HepG2 (cell line): ENCODE measurements around the gene TARDBP. TPM values are rescaled to one million over a fixed set of nuclear protein-coding genes. Genes with fewer than 3 reads are reported as not detected.

Source experiments
- ATAC-seq: fragments of 200-7000 bp; cut with Tn5 transposase; 3 replicates; pipeline ENCODE4 v1.9.1; 2020; ENCODE audit warnings: mild to moderate bottlenecking, moderate library complexity
- BruUV-seq: library from RNA; stranded (reverse); fragments of 400-500 nt; replicated peaks from 2 replicates; lab custom pipeline; 2021; lab: Mats Ljungman, UMichigan
- CTCF ChIA-PET: fragments of 300-600 bp; formaldehyde crosslinking; extraction: SDS; loops from one replicate; lab custom pipeline; 2021; ENCODE audit warnings: low total read pairs, inconsistent platforms, low intra/inter-chr PET ratio; lab: Yijun Ruan, JAX
- POLR2A ChIA-PET: fragments of 350-600 bp; sonication (Branson Sonifier 250); formaldehyde crosslinking; loops from one replicate; lab custom pipeline; 2020; ENCODE audit warnings: antibody characterized with exemption, inconsistent platforms; lab: Yijun Ruan, JAX
- DNase-seq: peaks from one replicate; pipeline ENCODE4 v3.0.0-alpha.2; 2015; ENCODE audit warnings: low spot score
- FAIRE-seq: peaks from 3 replicates; lab custom pipeline; 2011; peaks lifted over from hg19 to GRCh38; lab: Jason Lieb, UNC
- H2AFZ ChIP-seq: one replicate; pipeline ENCODE4 v1.6.1; 2011; ENCODE audit warnings: low read length, inconsistent platforms
- H3K27ac ChIP-seq: fragments of 300-600 bp; 3 replicates; pipeline ENCODE4 v1.8.0; 2011; ENCODE audit warnings: mixed run types, mild to moderate bottlenecking, mixed read lengths, low read length, inconsistent platforms; ENCODE audit not compliant: insufficient read depth; ENCODE audit errors: extremely low read length
- H3K27me3 ChIP-seq, 2 experiments: fragments of 200-600 bp in 1 of 2; 2 replicates in 1 of 2; 3 replicates in 1 of 2; pipeline versions ENCODE4 v1.6.0 to v1.8.0; 2011; ENCODE audit warnings: low read length in 2 of 2, mild to moderate bottlenecking in 2 of 2, moderate library complexity in 2 of 2, inconsistent platforms in 1 of 2; ENCODE audit not compliant: insufficient read depth in 2 of 2, control insufficient read depth in 1 of 2
- H3K36me3 ChIP-seq, 2 experiments: fragments of 200-600 bp in 1 of 2; replicated peaks in 1 of 2; 2 replicates in 1 of 2; 3 replicates in 1 of 2; pipeline versions ENCODE4 v1.5.1 to v1.8.0; 2011; ENCODE audit warnings: low read length in 2 of 2, inconsistent platforms in 1 of 2; ENCODE audit not compliant: insufficient read depth in 2 of 2, control insufficient read depth in 1 of 2
- H3K4me1 ChIP-seq: 2 replicates; pipeline ENCODE4 v1.5.1; 2012; ENCODE audit warnings: low read length, inconsistent platforms; ENCODE audit not compliant: insufficient read depth
- H3K4me2 ChIP-seq: 2 replicates; pipeline ENCODE4 v1.6.0; 2011; ENCODE audit warnings: low read depth, low read length, inconsistent platforms
- H3K4me3 ChIP-seq, 3 experiments: fragments of 200-600 bp in 1 of 3; sonication (generic), shearing (Covaris generic) in 1 of 3; replicated peaks in 1 of 3; 2 replicates each; pipeline ENCODE4 v1.5.1; 2011 to 2016; ENCODE audit warnings: low read length in 3 of 3, inconsistent platforms in 2 of 3, low read depth in 2 of 3, mild to moderate bottlenecking in 2 of 3, control low read depth in 1 of 3, mixed read lengths in 1 of 3; ENCODE audit not compliant: insufficient read depth in 1 of 3
- H3K79me2 ChIP-seq: one replicate; pipeline ENCODE4 v1.6.1; 2011; ENCODE audit warnings: low read length, inconsistent platforms; ENCODE audit not compliant: insufficient read depth
- H3K9ac ChIP-seq: 2 replicates; pipeline ENCODE4 v1.6.0; 2011; ENCODE audit warnings: mild to moderate bottlenecking, low read depth, low read length, inconsistent platforms; ENCODE audit not compliant: insufficient read depth
- H3K9me3 ChIP-seq: 2 replicates; pipeline ENCODE4 v1.5.1; 2012; ENCODE audit warnings: mild to moderate bottlenecking, low read length
- H4K20me1 ChIP-seq: 2 replicates; pipeline ENCODE4 v1.6.0; 2011; ENCODE audit warnings: inconsistent platforms, mild to moderate bottlenecking, low read length, moderate library complexity; ENCODE audit not compliant: insufficient read depth
- AGO1 ChIP-seq: fragments of 200-400 bp; formaldehyde crosslinking; IDR thresholded peaks from 2 replicates; pipeline ENCODE4 v1.6.1; 2017; ENCODE audit warnings: mild to moderate bottlenecking, low read depth, low read length, moderate library complexity; ENCODE audit not compliant: poor library complexity, severe bottlenecking
- AGO2 ChIP-seq: fragments of 200-400 bp; formaldehyde crosslinking; optimal IDR thresholded peaks from 2 replicates; pipeline ENCODE3; 2017; ENCODE audit warnings: mild to moderate bottlenecking, low read depth, low read length, moderate library complexity
- BRCA1 ChIP-seq: sonication (generic); formaldehyde crosslinking; IDR thresholded peaks from 2 replicates; pipeline ENCODE4 v1.4.0; 2020; ENCODE audit warnings: missing genetic modification reagents
- HNF4A ChIP-seq: sonication (generic); formaldehyde crosslinking; IDR thresholded peaks from 2 replicates; pipeline ENCODE4 v1.4.0; 2020; ENCODE audit warnings: missing genetic modification reagents
- KDM2A ChIP-seq: sonication (generic); formaldehyde crosslinking; IDR thresholded peaks from 2 replicates; pipeline ENCODE4 v1.4.0; 2020; ENCODE audit warnings: low read depth, missing genetic modification reagents, borderline replicate concordance
- LCORL ChIP-seq, 2 experiments: fragments of 450-650 bp in 1 of 2; sonication (generic) in 1 of 2; formaldehyde crosslinking in 1 of 2; IDR thresholded peaks; 2 replicates each; pipeline versions ENCODE4 v1.5.0 to v1.6.1; 2017 to 2020; ENCODE audit warnings: antibody characterized with exemption in 1 of 2, missing genetic modification reagents in 1 of 2
- NCOA1 ChIP-seq: sonication (generic); formaldehyde crosslinking; IDR thresholded peaks from 2 replicates; pipeline ENCODE4 v1.9.0; 2021; ENCODE audit warnings: missing genetic modification reagents
- POLR2A ChIP-seq, 2 experiments: IDR thresholded peaks; 2 replicates each; pipeline ENCODE4 v1.6.1; 2011; ENCODE audit warnings: low read depth in 2 of 2, low read length in 2 of 2, mild to moderate bottlenecking in 1 of 2, moderate library complexity in 1 of 2; ENCODE audit not compliant: insufficient read depth in 1 of 2
- RBFOX2 ChIP-seq: fragments of 200-400 bp; formaldehyde crosslinking; IDR thresholded peaks from 2 replicates; pipeline ENCODE4 v1.6.1; 2017; ENCODE audit warnings: low read depth, mild to moderate bottlenecking, low read length
- RBM22 ChIP-seq: fragments of 200-400 bp; formaldehyde crosslinking; optimal IDR thresholded peaks from 2 replicates; pipeline ENCODE3; 2017; ENCODE audit warnings: mild to moderate bottlenecking, low read length, moderate library complexity
- SRSF1 ChIP-seq: fragments of 200-400 bp; formaldehyde crosslinking; optimal IDR thresholded peaks from 2 replicates; pipeline ENCODE3; 2017; ENCODE audit warnings: mild to moderate bottlenecking, low read depth, low read length, moderate library complexity
- TAF1 ChIP-seq: sonication (generic); formaldehyde crosslinking; IDR thresholded peaks from 2 replicates; pipeline ENCODE4 v1.4.0; 2020; ENCODE audit warnings: missing genetic modification reagents
- TP53 ChIP-seq: sonication (generic); formaldehyde crosslinking; conservative IDR thresholded peaks from 2 replicates; pipeline ENCODE4 v1.4.0; 2020; ENCODE audit warnings: missing genetic modification reagents
- YY1 ChIP-seq: IDR thresholded peaks from 2 replicates; pipeline ENCODE4 v1.6.1; 2011; ENCODE audit warnings: low read length, low read depth, moderate library complexity, mild to moderate bottlenecking; ENCODE audit not compliant: insufficient read depth, insufficient replicate concordance
- ZKSCAN1 ChIP-seq: fragments of 150-350 bp; IDR thresholded peaks from 2 replicates; pipeline ENCODE4 v1.6.1; 2014; ENCODE audit warnings: low read length
- ZNF225 ChIP-seq: sonication (generic); formaldehyde crosslinking; IDR thresholded peaks from 2 replicates; pipeline ENCODE4 v1.4.0; 2020; ENCODE audit warnings: mild to moderate bottlenecking, missing genetic modification reagents
- ZNF232 ChIP-seq: sonication (generic); formaldehyde crosslinking; IDR thresholded peaks from 2 replicates; pipeline ENCODE4 v1.4.0; 2020; ENCODE audit warnings: missing genetic modification reagents, borderline replicate concordance
- ZSCAN30 ChIP-seq: sonication (generic); formaldehyde crosslinking; IDR thresholded peaks from 2 replicates; pipeline ENCODE4 v1.5.0; 2020; ENCODE audit warnings: mild to moderate bottlenecking, missing genetic modification reagents
- WGBS: methylation state at CpG from one replicate; pipeline ENCODE4 v1.1.6; 2017; ENCODE audit warnings: low lambda C conversion rate; 5-methylcytosine and 5-hydroxymethylcytosine counted together
- in situ Hi-C: cut with HindIII; loops from 2 replicates; pipeline ENCODE4 v1.10.0; 2017; ENCODE audit warnings: low pct_unique_long_range_greater_than_20kb; ENCODE audit not compliant: extremely low pct_ligation_motif_present
- intact Hi-C: fragments of 100-400 bp; cut with micrococcal nuclease; formaldehyde crosslinking; loops from one replicate; pipeline ENCODE4 v1.10.0; 2022; ENCODE audit not compliant: unreplicated experiment
- polyA plus RNA-seq, 8 experiments: library from polyadenylated mRNA; depleted of rRNA in 3 of 8; stranded (reverse) in 7 of 8; unstranded in 1 of 8; fragments of >200 nt; fragmentation: Illumina TruSeq in 4 of 8; extraction: Trizol in 4 of 8; gene quantifications; 2 replicates each; pipeline versions ENCODE4 v1.2.1 to v1.2.3, GENCODE V29; 2011 to 2016; ENCODE audit warnings: low read depth in 4 of 8, missing spikeins in 1 of 8, mixed read lengths in 1 of 8; ENCODE audit not compliant: insufficient read depth in 1 of 8
- total RNA-seq, 5 experiments: library from RNA; depleted of rRNA; stranded (reverse); fragments of >200 nt; fragmentation: Illumina TruSeq; extraction: Trizol; gene quantifications; 2 replicates each; pipeline ENCODE4 v1.2.3, GENCODE V29; 2016; ENCODE audit warnings: low read depth in 1 of 5
- TF ChIP-seq, protein P1 (sequence below): sonication (generic); formaldehyde crosslinking; IDR thresholded peaks from 2 replicates; pipeline ENCODE4 v1.4.0; 2020; ENCODE audit warnings: mild to moderate bottlenecking, missing genetic modification reagents, borderline replicate concordance

TARDBP gene
- total and polyA plus RNA-seq, 2 of the 13 experiments (the other 11 are each of a cell fraction or from before 2014, with no cell fraction given), result 62.4 to 93.0 TPM

DNA sequence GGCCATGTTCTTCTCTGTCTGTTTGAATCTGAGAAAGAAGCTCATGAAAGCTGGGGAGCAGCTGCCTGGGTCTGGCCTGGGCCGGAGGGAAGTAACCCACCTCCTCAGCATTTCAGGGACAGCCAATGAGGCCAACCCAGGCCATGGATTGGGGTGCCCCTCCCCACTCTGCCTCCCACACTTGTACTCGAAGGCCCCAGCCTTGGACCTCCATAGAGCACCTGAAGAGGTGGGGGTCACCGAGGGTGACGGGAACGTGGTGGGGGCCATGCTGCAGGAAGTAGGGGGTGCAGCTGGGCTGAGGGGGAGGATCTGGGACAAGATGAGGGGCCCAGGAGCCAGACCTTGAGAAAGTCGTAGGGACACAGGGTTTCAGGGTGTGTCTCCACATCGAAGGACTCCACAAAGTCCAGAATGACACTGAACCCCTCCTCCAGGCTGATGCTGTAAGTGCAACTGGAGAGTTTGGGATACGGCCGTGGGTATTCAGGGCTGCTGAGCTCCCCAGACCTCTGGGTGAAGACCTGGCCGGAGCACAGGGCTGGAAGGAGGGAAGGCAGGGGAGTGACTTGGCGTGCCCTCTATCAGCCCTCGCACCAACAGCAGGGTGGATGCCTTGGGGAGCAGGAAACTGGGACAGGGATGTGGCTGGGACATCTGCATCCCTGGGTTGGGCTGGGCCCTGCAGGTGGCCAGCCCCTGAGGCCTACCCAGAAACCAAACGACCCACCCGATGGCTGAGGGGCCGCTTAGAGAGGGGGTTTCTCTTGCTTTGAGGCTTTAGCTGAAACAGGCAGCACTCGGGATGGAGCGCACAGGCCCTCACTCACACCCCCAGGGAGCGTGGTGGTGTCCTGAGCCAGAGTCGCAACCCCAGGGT, 30.8 kb downstream of the TARDBP start:
- TF ChIP-seq TP53 (CRISPR knock-in tag), result no peak
- TF ChIP-seq BRCA1 (CRISPR knock-in tag), result no peak
- TF ChIP-seq HNF4A (CRISPR knock-in tag), result no peak
- TF ChIP-seq LCORL (IDR thresholded peaks at IDR 0.05), result no peak
- no peak for TF ChIP-seq LCORL (CRISPR knock-in tag; IDR thresholded peaks at IDR 0.05)
- peak; percentile 84 for TF ChIP-seq AGO1
- TF ChIP-seq ZKSCAN1, result no peak
- TF ChIP-seq RBFOX2, result 0 out of 2 replicates have a peak, but pooled peaks have one; percentile 22
- no peak for TF ChIP-seq TAF1 (CRISPR knock-in tag)
- peak; percentile 82 for TF ChIP-seq AGO2
- peak; percentile 9 to 35; a peak in 2 of 4 replicates for TF ChIP-seq POLR2A (IDR thresholded peaks at IDR 0.05; ENCODE audit: insufficient read depth in 1 of 2, low read depth in 2 of 2, low read length in 2 of 2)
- TF ChIP-seq KDM2A (CRISPR knock-in tag), result 0 out of 2 replicates have a peak, but pooled peaks have one; percentile 13
- TF ChIP-seq YY1, result no peak
- TF ChIP-seq ZSCAN30 (CRISPR knock-in tag), result no peak
- no peak for TF ChIP-seq SRSF1
- TF ChIP-seq ZNF232 (CRISPR knock-in tag), result no peak
- TF ChIP-seq NCOA1 (CRISPR knock-in tag), result no peak
- TF ChIP-seq ZNF225, result no peak
- TF ChIP-seq RBM22, result peak; percentile 34
- TF ChIP-seq, protein P1, sequence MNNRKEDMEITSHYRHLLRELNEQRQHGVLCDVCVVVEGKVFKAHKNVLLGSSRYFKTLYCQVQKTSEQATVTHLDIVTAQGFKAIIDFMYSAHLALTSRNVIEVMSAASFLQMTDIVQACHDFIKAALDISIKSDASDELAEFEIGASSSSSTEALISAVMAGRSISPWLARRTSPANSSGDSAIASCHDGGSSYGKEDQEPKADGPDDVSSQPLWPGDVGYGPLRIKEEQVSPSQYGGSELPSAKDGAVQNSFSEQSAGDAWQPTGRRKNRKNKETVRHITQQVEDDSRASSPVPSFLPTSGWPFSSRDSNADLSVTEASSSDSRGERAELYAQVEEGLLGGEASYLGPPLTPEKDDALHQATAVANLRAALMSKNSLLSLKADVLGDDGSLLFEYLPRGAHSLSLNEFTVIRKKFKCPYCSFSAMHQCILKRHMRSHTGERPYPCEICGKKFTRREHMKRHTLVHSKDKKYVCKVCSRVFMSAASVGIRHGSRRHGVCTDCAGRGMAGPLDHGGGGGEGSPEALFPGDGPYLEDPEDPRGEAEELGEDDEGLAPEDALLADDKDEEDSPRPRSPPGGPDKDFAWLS, result no peak
- no peak for ATAC-seq
- Histone ChIP-seq H3K9me3 (no peaks in the 10 kb centered on the region), H3K27me3 (no peaks in the 10 kb centered on the region), H3K4me1 (peaks cover 28% of the 10 kb centered on the region), H3K36me3 (no peaks in the 10 kb centered on the region), H2AFZ (no peak overlapping the region), H4K20me1 (no peaks in the 10 kb centered on the region), H3K4me3 (no peak overlapping the region), H3K79me2 (no peaks in the 10 kb centered on the region), H3K4me2 (no peak overlapping the region), H3K9ac (no peak overlapping the region), H3K27ac (no peak overlapping the region)
- no peak for DNase-seq
- FAIRE-seq, result no peak
- ChIA-PET CTCF (no interaction called here), POLR2A (no interaction called here)
- in situ Hi-C loops, result loop anchor here (25.0 kb wide), 1 partner anchor 594 kb away; no protein-coding TSS in a partner anchor
- intact Hi-C loops, result no loop called here
- no TSS peak for BruUV-seq
- 59% methylated on average over 12 of the region's 19 CpGs for WGBS
